ENCODE measurements around the gene GTSF1L. TPM values are rescaled to one million over a fixed set of nuclear protein-coding genes. Genes with fewer than 3 reads are reported as not detected.

GTSF1L gene
- total RNA-seq, 2 experiments from 2014 or later, result not detected

- CTCF ChIA-PET, result interaction anchor here (1.5 kb wide), 1 partner anchor 9 kb away, joined by 3 read pairs; no protein-coding TSS in a partner anchor
Observed at GRCh38 chr20:43740642-43741041, 13.8 kb upstream of the GTSF1L start.

GRCh38 chr20:43739148-43739749 is 12.4 kb upstream of the GTSF1L start:
- ChIA-PET POLR2A (no interaction called here), CTCF (interaction anchor here (1.4 to 1.5 kb wide), 2 partner anchors 11 to 341 kb away, joined by 3 to 5 read pairs; no protein-coding TSS in a partner anchor)
- H3K4me1 Mint-ChIP-seq (ENCODE audit: low read depth), result peaks cover 13% of the 10 kb centered on the region
- H3K9me3 Mint-ChIP-seq, result no peaks in the 10 kb centered on the region
- DNase-seq (no peak), ATAC-seq (no peak)
- TF ChIP-seq CTCF (IDR thresholded peaks at IDR 0.05), result no peak
- no peak overlapping the region for H3K4me3 Mint-ChIP-seq
- intact Hi-C loops (cut with micrococcal nuclease), result no loop called here
- no peaks in the 10 kb centered on the region for H3K27me3 Mint-ChIP-seq
- H3K36me3 Mint-ChIP-seq (ENCODE audit: low read depth), result no peaks in the 10 kb centered on the region
- H3K27ac Mint-ChIP-seq, result no peak overlapping the region

More at GRCh38 chr20:43740642-43741041, 13.8 kb upstream of the GTSF1L start:
- Mint-ChIP-seq H3K36me3 (ENCODE audit: low read depth) (no peaks in the 10 kb centered on the region), H3K27me3 (no peaks in the 10 kb centered on the region), H3K4me1 (ENCODE audit: low read depth) (peaks cover 18% of the 10 kb centered on the region), H3K9me3 (no peaks in the 10 kb centered on the region), H3K27ac (no peak overlapping the region), H3K4me3 (no peak overlapping the region)
- POLR2A ChIA-PET, result no interaction called here
- DNase-seq (no peak), ATAC-seq (no peak)
- intact Hi-C loops (cut with micrococcal nuclease), result no loop called here
- TF ChIP-seq CTCF (IDR thresholded peaks at IDR 0.05), result no peak

- Mint-ChIP-seq H3K4me1 (ENCODE audit: low read depth) (peaks cover 23% of the 10 kb centered on the region), H3K9me3 (no peaks in the 10 kb centered on the region), H3K27ac (no peak overlapping the region), H3K36me3 (ENCODE audit: low read depth) (no peaks in the 10 kb centered on the region), H3K4me3 (no peak overlapping the region), H3K27me3 (no peaks in the 10 kb centered on the region)
- intact Hi-C loops (cut with micrococcal nuclease), result no loop called here
- DNase-seq, result no peak
- CTCF ChIA-PET, result interaction anchor here (3.4 kb wide), 1 partner anchor 12 kb away, joined by 15 read pairs; no protein-coding TSS in a partner anchor
- POLR2A ChIA-PET, result interaction anchor here (1.5 kb wide), 1 partner anchor 86 kb away, joined by 4 read pairs; no protein-coding TSS in a partner anchor
- no peak for TF ChIP-seq CTCF (IDR thresholded peaks at IDR 0.05)
- no peak for ATAC-seq
Observed at GRCh38 chr20:43737925-43738324, 11.1 kb upstream of the GTSF1L start.

GRCh38 chr20:43736588-43737158 is 9.9 kb upstream of the GTSF1L start:
- POLR2A ChIA-PET, result interaction anchor here (0.8 to 1.7 kb wide), 5 partner anchors 9 to 335 kb away, joined by 3 to 8 read pairs (median 4); no protein-coding TSS in a partner anchor
- intact Hi-C loops (cut with micrococcal nuclease), result no loop called here
- H3K27me3 Mint-ChIP-seq, result no peaks in the 10 kb centered on the region
- no peak overlapping the region for H3K4me3 Mint-ChIP-seq
- DNase-seq, result peak; percentile 78
- H3K9me3 Mint-ChIP-seq, result no peaks in the 10 kb centered on the region
- CTCF ChIA-PET, result interaction anchor here (0.9 to 3.4 kb wide), 4 partner anchors 13 to 380 kb away, joined by 3 to 15 read pairs (median 3); no protein-coding TSS in a partner anchor
- H3K27ac Mint-ChIP-seq, result peak overlapping the region; percentile 67
- H3K4me1 Mint-ChIP-seq (ENCODE audit: low read depth), result peaks cover 29% of the 10 kb centered on the region
- H3K36me3 Mint-ChIP-seq (ENCODE audit: low read depth), result no peaks in the 10 kb centered on the region
- TF ChIP-seq CTCF (IDR thresholded peaks at IDR 0.05), result no peak
- ATAC-seq, result peak; percentile 90

GRCh38 chr20:43731927-43732326 is 5.1 kb upstream of the GTSF1L start:
- intact Hi-C loops (cut with micrococcal nuclease), result no loop called here
- no peak for ATAC-seq
- Mint-ChIP-seq H3K4me3 (no peak overlapping the region), H3K36me3 (ENCODE audit: low read depth) (peaks cover 3% of the 10 kb centered on the region), H3K27me3 (no peaks in the 10 kb centered on the region), H3K9me3 (peaks cover 10% of the 10 kb centered on the region), H3K27ac (no peak overlapping the region), H3K4me1 (ENCODE audit: low read depth) (peaks cover 40% of the 10 kb centered on the region)
- no peak for TF ChIP-seq CTCF (IDR thresholded peaks at IDR 0.05)
- no peak for DNase-seq
- POLR2A ChIA-PET, result no interaction called here
- CTCF ChIA-PET, result interaction anchor here (1.0 kb wide), 1 partner anchor 18 kb away, joined by 4 read pairs; no protein-coding TSS in a partner anchor

Data from activated CD8-positive, alpha-beta T cell treated with anti-CD3 and anti-CD28 coated beads for 36 hours (primary cell).